Forelimb muscle (tissue), 1 donor: ENCODE data around the gene NFATC2. TPM values are rescaled to one million over a fixed set of nuclear protein-coding genes. Genes with fewer than 3 reads are reported as not detected.
"Not testable (repeated sequence)": the region's sequence is repeated elsewhere in the genome, so short reads cannot be mapped to it uniquely, and the experiment has no call there.

Source experiments
- DNase-seq: peaks from one replicate; pipeline ENCODE4 v3.0.0-alpha.2; 2013; ENCODE audit warnings: low read depth
- polyA plus RNA-seq: library from polyadenylated mRNA; unstranded; fragments of 120-200 nt; gene quantifications from one replicate; pipeline ENCODE4 v1.2.1, GENCODE V29; 2013; ENCODE audit not compliant: insufficient read length

The NFATC2 gene
- polyA plus RNA-seq, 1 donor = 4.0 TPM

DNA sequence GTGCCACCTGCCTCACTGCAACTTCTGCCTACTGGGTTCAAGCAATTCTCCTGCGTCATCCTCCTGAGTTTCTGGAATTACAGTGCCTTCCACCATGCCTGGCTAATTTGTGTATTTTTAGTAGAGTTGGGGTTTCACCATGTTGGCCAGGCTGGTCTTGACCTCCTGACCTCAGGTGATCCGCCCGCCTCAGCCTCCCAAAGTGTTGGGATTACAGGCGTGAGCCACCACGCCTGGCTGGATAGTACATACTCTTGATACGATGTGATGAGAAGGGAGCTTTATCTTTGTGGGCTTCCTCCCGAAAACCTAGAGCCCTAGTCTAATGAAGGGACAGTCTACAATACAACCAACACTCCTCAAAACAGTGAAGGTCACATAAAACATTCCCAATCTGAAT, 2.4 kb downstream of the NFATC2 start:
- DNase-seq = not testable (repeated sequence)

GRCh38 chr20:51536116-51537069, 6.1 kb downstream of the NFATC2 start:
- DNase-seq = no peak

DNA sequence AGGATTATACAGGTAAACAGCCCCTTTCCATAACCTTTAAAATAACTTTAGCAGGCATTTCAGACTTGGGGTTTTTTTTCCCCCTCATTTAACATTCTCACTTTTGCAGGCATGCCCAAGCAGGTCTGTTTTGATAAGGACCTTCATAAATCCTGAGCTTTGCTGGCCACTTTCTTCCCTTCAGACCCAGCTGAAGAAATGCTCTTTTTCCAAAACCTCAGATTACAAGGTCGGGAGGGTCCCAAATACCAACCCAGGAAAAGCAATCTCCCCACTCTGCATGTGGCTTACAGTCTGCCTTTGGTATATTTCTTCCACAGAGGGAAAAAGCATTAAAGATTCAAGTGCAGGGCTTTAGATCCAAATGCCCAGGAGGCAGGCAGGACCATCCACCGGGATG, 6.8 kb downstream of the NFATC2 start:
- no peak for DNase-seq

DNA sequence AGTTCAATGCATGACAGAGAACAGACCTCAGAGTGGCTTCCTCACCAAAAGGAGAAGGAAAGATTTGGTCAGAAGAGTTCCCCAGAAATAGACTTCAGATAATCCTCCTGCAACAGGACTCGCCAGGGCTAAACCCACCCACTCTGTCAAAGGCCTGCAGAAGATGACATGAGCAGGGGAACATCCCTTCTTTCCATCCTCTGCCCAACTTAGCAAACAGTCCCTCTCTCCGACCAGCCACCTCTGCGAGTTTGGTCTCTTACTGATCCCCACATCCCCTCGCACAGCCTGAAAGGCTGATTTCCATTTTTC, 7.5 kb downstream of the NFATC2 start:
- no peak for DNase-seq

DNA sequence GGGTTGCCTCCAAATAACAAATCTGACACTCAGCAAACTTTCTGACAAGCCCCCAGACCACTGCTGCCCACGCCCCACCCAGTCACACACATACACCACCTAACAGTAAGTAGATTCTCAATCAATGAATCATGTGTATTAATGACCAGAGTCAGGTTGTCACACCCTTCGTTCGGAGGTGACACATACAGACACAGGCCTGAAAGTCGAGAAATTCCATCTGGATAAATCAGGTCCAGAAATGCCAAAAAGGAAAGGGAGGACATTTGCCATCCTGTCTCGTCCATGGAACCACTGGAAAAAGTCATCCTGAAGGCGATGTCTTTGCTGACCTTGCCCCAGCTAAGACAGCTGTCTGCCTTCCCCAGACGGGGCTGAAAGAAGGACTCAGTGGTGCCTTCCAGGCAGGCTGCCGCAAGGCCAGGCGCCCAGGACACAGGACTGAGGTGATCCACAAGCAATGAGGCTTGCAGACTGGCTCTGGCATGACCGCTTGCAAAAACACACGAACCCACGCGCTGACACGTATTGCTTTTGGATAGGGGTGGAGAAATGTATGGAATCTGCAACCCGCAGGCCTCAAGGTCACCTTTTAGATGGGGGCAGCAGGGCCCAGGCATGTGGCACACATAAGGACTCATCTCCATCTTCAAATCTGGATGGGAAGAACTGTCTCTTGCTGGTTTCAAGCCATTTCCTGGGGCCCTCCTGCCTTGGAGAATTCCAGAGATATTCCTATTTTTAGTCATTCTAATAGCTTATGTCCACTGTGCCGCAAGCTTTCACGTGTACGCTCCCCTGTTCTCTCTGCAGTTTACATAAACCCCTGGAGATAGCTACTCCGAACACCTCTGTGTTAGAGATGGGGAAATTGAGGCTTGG, 9.0 kb downstream of the NFATC2 start:
- no peak for DNase-seq

GRCh38 chr20:51532577-51533191, 9.8 kb downstream of the NFATC2 start:
- no peak for DNase-seq

GRCh38 chr20:51531712-51532456, 10.6 kb downstream of the NFATC2 start:
- DNase-seq = no peak

DNA sequence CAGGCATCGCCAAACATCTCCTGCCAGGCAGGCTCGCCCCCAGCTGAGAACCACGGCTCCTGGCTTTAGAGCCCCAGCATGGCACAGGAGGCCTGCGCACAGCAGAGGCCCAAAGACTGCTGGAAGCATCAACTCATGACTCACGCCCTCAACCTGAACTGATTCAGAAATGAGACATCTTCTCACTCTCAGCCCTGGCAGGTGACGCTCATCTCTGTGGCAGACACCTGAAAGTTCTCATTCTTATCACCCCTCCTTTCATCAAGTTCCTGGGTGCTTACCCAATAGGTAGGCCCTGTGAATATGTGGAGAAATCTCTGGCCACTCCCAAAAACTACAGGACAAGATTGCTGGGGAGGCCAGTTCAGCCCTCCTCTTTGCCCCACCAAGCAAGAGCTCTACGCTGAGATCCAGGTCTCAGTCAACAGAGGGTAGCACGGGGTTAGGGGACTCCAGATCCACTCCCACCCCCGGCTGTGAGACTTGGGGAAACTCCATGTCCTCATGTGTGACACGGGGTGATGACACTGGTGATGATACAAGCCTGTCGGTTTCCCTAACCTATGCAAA, 11.3 kb downstream of the NFATC2 start:
- DNase-seq = no peak

DNA sequence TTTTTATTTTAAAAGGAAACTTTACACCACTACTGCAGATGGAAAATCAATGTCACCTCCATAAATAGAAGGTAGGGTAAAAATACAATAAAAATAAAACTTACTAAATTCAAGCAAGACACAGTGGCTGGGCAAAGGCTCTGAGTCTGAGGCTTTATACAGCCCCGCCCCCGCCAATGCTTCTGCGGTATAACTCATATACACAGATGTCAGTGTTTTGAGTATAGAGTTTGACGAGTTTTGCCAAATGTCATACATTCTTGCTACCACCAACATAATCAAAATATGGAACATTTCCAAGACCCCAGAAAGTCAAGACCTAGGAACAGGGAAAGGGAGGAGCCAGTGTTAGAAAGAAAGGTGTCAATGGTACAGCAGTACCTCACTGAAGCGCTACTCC, 12.8 kb downstream of the NFATC2 start:
- DNase-seq = no peak

DNA sequence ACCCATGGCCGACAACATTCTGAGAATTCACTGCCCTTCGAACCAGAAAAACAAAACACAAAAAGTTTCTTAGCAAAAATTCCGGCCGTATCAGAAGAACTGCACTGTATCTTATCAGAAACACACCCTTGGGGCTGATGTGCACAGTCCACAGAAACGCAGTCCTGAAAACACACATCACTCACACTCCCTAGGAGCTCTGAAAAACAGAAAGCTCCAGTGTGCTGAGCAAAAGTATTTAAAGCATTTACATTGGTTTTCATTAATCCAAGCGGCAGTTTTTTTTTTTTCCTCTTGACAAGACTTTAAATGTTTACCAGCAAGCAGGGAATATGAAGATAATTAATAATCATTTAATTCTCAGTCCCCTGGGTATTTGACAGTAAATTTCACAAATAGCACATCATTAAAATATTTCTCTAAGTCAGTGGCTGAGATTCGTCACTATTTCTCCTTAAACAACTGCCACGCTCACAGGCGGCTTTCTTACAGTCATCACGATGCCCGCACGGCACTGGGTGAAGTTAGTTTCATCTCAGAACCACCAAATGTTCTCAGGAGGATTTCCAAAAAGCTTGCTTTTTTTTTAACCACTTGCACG, 13.3 kb downstream of the NFATC2 start:
- no peak for DNase-seq

- DNase-seq = no peak
Measured at GRCh38 chr20:51528263-51529027, 14.1 kb downstream of the NFATC2 start.

- DNase-seq = no peak
Measured at GRCh38 chr20:51526754-51527153, 15.8 kb downstream of the NFATC2 start.

- no peak for DNase-seq
Measured at GRCh38 chr20:51526106-51526470, 16.4 kb downstream of the NFATC2 start.

- DNase-seq = no peak
Measured at GRCh38 chr20:51525241-51526105, 17.0 kb downstream of the NFATC2 start.

- DNase-seq = no peak
Measured at GRCh38 chr20:51523276-51524013, 19.1 kb downstream of the NFATC2 start.

DNA sequence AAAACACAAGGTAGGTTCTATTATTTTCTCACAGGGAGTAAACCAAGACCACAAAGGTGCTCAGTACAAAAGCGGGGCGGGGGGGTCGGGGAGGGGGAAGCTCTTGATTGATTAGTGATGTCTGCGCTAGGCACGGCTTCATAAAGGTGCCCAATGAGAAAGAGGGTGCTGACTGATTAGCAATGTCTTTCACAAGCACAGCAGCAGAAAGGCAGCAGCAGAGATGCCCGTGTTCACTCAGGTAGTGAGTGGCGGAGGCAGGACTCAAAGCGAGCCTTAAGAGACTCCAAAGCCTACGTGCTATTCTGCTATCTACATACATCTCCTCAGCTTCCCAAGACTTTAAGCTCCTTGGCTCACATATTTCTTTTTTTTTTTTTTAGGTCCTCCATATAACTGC, 20.3 kb downstream of the NFATC2 start:
- no peak for DNase-seq

DNA sequence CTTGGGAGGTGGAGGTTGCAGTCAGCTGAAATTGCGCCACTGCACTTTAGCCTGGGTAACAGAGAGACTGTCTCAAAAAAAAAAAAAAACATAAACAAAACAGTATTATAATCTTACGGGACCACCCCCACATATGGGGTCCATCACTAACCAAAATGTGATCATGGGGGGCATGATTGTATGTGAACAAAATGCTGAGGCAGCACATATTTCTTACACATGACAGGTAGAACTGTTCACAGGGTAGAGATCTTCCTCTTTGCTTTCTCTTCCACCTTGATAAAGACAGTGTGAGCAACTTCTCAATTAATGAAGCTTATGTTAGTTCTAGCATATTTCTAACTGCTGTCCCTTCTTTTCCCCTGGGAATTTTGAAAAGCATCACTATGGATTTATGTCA, 24.7 kb downstream of the NFATC2 start:
- no peak for DNase-seq

DNA sequence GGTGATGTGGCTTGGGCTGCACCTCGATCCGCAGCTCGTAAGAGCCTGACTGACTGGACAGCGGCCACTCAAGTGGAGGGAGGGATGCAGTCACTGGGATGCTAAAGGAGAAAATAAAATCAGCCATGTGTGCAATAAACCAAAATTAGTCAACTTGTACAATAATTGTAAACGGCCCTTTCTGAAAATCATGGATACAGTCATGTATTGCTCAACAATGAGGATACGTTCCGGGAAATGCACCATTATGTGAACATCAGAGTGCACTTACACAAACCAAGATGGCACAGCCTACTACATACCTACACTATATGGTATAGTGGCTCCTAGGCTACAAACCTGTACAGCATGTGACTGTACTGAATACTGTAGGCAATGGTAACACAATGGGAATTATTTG, 25.7 kb downstream of the NFATC2 start:
- no peak for DNase-seq
